ENCODE results near the gene ITGB7.

ITGB7 gene

GRCh38 chr12:53197011-53197640 is 9.9 kb downstream of the ITGB7 start:
- Histone ChIP-seq H3K9ac (ENCODE audit: low read length) (no peak overlapping the region), H3K4me3 (ENCODE audit: low read length) (no peak overlapping the region), H3K36me3 (ENCODE audit: control insufficient read depth, insufficient read depth, low read length) (no peaks in the 10 kb centered on the region), H3K27me3 (ENCODE audit: control insufficient read depth, insufficient read depth, low read length) (no peaks in the 10 kb centered on the region), H3K27ac (ENCODE audit: low read depth, low read length) (no peak overlapping the region), H3K4me1 (ENCODE audit: control insufficient read depth, insufficient read depth, low read length) (no peaks in the 10 kb centered on the region)

- Histone ChIP-seq H3K27me3 (ENCODE audit: control insufficient read depth, insufficient read depth, low read length) (no peaks in the 10 kb centered on the region), H3K4me3 (ENCODE audit: low read length) (no peak overlapping the region), H3K9ac (ENCODE audit: low read length) (no peak overlapping the region), H3K27ac (ENCODE audit: low read depth, low read length) (no peak overlapping the region), H3K4me1 (ENCODE audit: control insufficient read depth, insufficient read depth, low read length) (no peaks in the 10 kb centered on the region), H3K36me3 (ENCODE audit: control insufficient read depth, insufficient read depth, low read length) (no peaks in the 10 kb centered on the region)
These were observed 10.6 kb downstream of the ITGB7 start for GRCh38 chr12:53196486-53196885.

- H3K27ac ChIP-seq (ENCODE audit: low read depth, low read length): no peak overlapping the region
These were observed 11.3 kb downstream of the ITGB7 start for GRCh38 chr12:53195516-53196420.

GRCh38 chr12:53194973-53195372 is 12.1 kb downstream of the ITGB7 start:
- Histone ChIP-seq H3K9ac (ENCODE audit: low read length) (no peak overlapping the region), H3K36me3 (ENCODE audit: control insufficient read depth, insufficient read depth, low read length) (no peaks in the 10 kb centered on the region), H3K4me3 (ENCODE audit: low read length) (no peak overlapping the region), H3K27ac (ENCODE audit: low read depth, low read length) (no peak overlapping the region), H3K4me1 (ENCODE audit: control insufficient read depth, insufficient read depth, low read length) (no peaks in the 10 kb centered on the region), H3K27me3 (ENCODE audit: control insufficient read depth, insufficient read depth, low read length) (no peaks in the 10 kb centered on the region)

More at GRCh38 chr12:53195516-53196420, 11.3 kb downstream of the ITGB7 start:
- no peak overlapping the region for H3K9ac ChIP-seq (ENCODE audit: low read length)
- H3K4me1 ChIP-seq (ENCODE audit: control insufficient read depth, insufficient read depth, low read length): no peaks in the 10 kb centered on the region
- no peaks in the 10 kb centered on the region for H3K27me3 ChIP-seq (ENCODE audit: control insufficient read depth, insufficient read depth, low read length)
- no peaks in the 10 kb centered on the region for H3K36me3 ChIP-seq (ENCODE audit: control insufficient read depth, insufficient read depth, low read length)
- no peak overlapping the region for H3K4me3 ChIP-seq (ENCODE audit: low read length)

GRCh38 chr12:53193985-53194716 is 12.9 kb downstream of the ITGB7 start:
- Histone ChIP-seq H3K9ac (ENCODE audit: low read length) (no peak overlapping the region), H3K27me3 (ENCODE audit: control insufficient read depth, insufficient read depth, low read length) (no peaks in the 10 kb centered on the region), H3K36me3 (ENCODE audit: control insufficient read depth, insufficient read depth, low read length) (no peaks in the 10 kb centered on the region), H3K4me3 (ENCODE audit: low read length) (no peak overlapping the region), H3K4me1 (ENCODE audit: control insufficient read depth, insufficient read depth, low read length) (no peaks in the 10 kb centered on the region), H3K27ac (ENCODE audit: low read depth, low read length) (no peak overlapping the region)

GRCh38 chr12:53193040-53193439 is 14.0 kb downstream of the ITGB7 start:
- Histone ChIP-seq H3K36me3 (ENCODE audit: control insufficient read depth, insufficient read depth, low read length) (peaks cover 4% of the 10 kb centered on the region), H3K4me1 (ENCODE audit: control insufficient read depth, insufficient read depth, low read length) (no peaks in the 10 kb centered on the region), H3K4me3 (ENCODE audit: low read length) (no peak overlapping the region), H3K27me3 (ENCODE audit: control insufficient read depth, insufficient read depth, low read length) (no peaks in the 10 kb centered on the region), H3K9ac (ENCODE audit: low read length) (no peak overlapping the region), H3K27ac (ENCODE audit: low read depth, low read length) (no peak overlapping the region)

GRCh38 chr12:53192531-53193021 is 14.5 kb downstream of the ITGB7 start:
- Histone ChIP-seq H3K4me1 (ENCODE audit: control insufficient read depth, insufficient read depth, low read length) (no peaks in the 10 kb centered on the region), H3K9ac (ENCODE audit: low read length) (no peak overlapping the region), H3K36me3 (ENCODE audit: control insufficient read depth, insufficient read depth, low read length) (peaks cover 4% of the 10 kb centered on the region), H3K4me3 (ENCODE audit: low read length) (no peak overlapping the region), H3K27me3 (ENCODE audit: control insufficient read depth, insufficient read depth, low read length) (no peaks in the 10 kb centered on the region), H3K27ac (ENCODE audit: low read depth, low read length) (no peak overlapping the region)

- peaks cover 7% of the 10 kb centered on the region for H3K36me3 ChIP-seq (ENCODE audit: control insufficient read depth, insufficient read depth, low read length)
- H3K4me3 ChIP-seq (ENCODE audit: low read length): no peak overlapping the region
- no peak overlapping the region for H3K27ac ChIP-seq (ENCODE audit: low read depth, low read length)
- no peak overlapping the region for H3K9ac ChIP-seq (ENCODE audit: low read length)
- H3K27me3 ChIP-seq (ENCODE audit: control insufficient read depth, insufficient read depth, low read length): no peaks in the 10 kb centered on the region
- no peaks in the 10 kb centered on the region for H3K4me1 ChIP-seq (ENCODE audit: control insufficient read depth, insufficient read depth, low read length)
These were observed 15.0 kb downstream of the ITGB7 start for GRCh38 chr12:53191885-53192530.

GRCh38 chr12:53191096-53191884 is 15.8 kb downstream of the ITGB7 start:
- Histone ChIP-seq H3K4me1 (ENCODE audit: control insufficient read depth, insufficient read depth, low read length) (no peaks in the 10 kb centered on the region), H3K36me3 (ENCODE audit: control insufficient read depth, insufficient read depth, low read length) (peaks cover 14% of the 10 kb centered on the region), H3K4me3 (ENCODE audit: low read length) (no peak overlapping the region), H3K27me3 (ENCODE audit: control insufficient read depth, insufficient read depth, low read length) (no peaks in the 10 kb centered on the region), H3K9ac (ENCODE audit: low read length) (no peak overlapping the region), H3K27ac (ENCODE audit: low read depth, low read length) (no peak overlapping the region)

GRCh38 chr12:53190108-53190729 is 16.8 kb downstream of the ITGB7 start:
- Histone ChIP-seq H3K36me3 (ENCODE audit: control insufficient read depth, insufficient read depth, low read length) (peaks cover 21% of the 10 kb centered on the region), H3K27ac (ENCODE audit: low read depth, low read length) (no peak overlapping the region)

More at GRCh38 chr12:53190108-53190729, 16.8 kb downstream of the ITGB7 start:
- H3K27me3 ChIP-seq (ENCODE audit: control insufficient read depth, insufficient read depth, low read length): no peaks in the 10 kb centered on the region
- H3K9ac ChIP-seq (ENCODE audit: low read length): no peak overlapping the region
- H3K4me1 ChIP-seq (ENCODE audit: control insufficient read depth, insufficient read depth, low read length): no peaks in the 10 kb centered on the region
- H3K4me3 ChIP-seq (ENCODE audit: low read length): no peak overlapping the region
